ENCODE data around the gene KAT2B.

- TF ChIP-seq POLR2A (IDR thresholded peaks at IDR 0.05) (no peak), POLR2AphosphoS5 (IDR thresholded peaks at IDR 0.05) (no peak)
Observed at GRCh38 chr3:20052851-20053250, 12.6 kb downstream of the KAT2B start.
